HEK293 (cell line): ENCODE results near the gene MEGF8.
A peak's percentile ranks its signal among the peaks of the same experiment; 100 is the strongest.

Experiments
- BCL11A ChIP-seq: fragments of 450-650 bp; formaldehyde crosslinking; IDR thresholded peaks from 2 replicates; pipeline ENCODE4 v1.5.1; 2016; ENCODE audit warnings: low read depth, missing biosample characterization, missing genetic modification characterization
- BCL11B ChIP-seq: fragments of 450-650 bp; formaldehyde crosslinking; IDR thresholded peaks from 2 replicates; pipeline ENCODE4 v1.5.1; 2016; ENCODE audit warnings: low read depth, missing biosample characterization, missing genetic modification characterization
- CTCF ChIP-seq: fragments of 450-650 bp; formaldehyde crosslinking; IDR thresholded peaks from 2 replicates; pipeline ENCODE4 v1.5.1; 2016; ENCODE audit warnings: missing biosample characterization, missing genetic modification characterization
- FEZF1 ChIP-seq: fragments of 450-650 bp; formaldehyde crosslinking; IDR thresholded peaks from 2 replicates; pipeline ENCODE4 v1.5.1; 2016; ENCODE audit warnings: missing biosample characterization, missing genetic modification characterization
- GFI1B ChIP-seq: fragments of 450-650 bp; formaldehyde crosslinking; IDR thresholded peaks from 2 replicates; pipeline ENCODE4 v1.5.1; 2016; ENCODE audit warnings: missing biosample characterization, missing genetic modification characterization
- GLIS2 ChIP-seq: fragments of 450-650 bp; formaldehyde crosslinking; IDR thresholded peaks from 2 replicates; pipeline ENCODE4 v1.5.1; 2016; ENCODE audit warnings: missing biosample characterization, missing genetic modification characterization
- KLF17 ChIP-seq: fragments of 450-650 bp; formaldehyde crosslinking; IDR thresholded peaks from 2 replicates; pipeline ENCODE4 v1.5.1; 2016; ENCODE audit warnings: missing biosample characterization, missing genetic modification characterization
- KLF7 ChIP-seq: fragments of 450-650 bp; formaldehyde crosslinking; IDR thresholded peaks from 2 replicates; pipeline ENCODE4 v1.5.1; 2016; ENCODE audit warnings: missing biosample characterization, missing genetic modification characterization, borderline replicate concordance
- KLF9 ChIP-seq: fragments of 450-650 bp; formaldehyde crosslinking; IDR thresholded peaks from 2 replicates; pipeline ENCODE4 v1.5.1; 2016; ENCODE audit warnings: missing biosample characterization, missing genetic modification characterization, low read depth
- SCRT2 ChIP-seq: fragments of 450-650 bp; formaldehyde crosslinking; IDR thresholded peaks from 2 replicates; pipeline ENCODE4 v1.5.1; 2016; ENCODE audit warnings: missing biosample characterization, missing genetic modification characterization
- YY1 ChIP-seq: fragments of 450-650 bp; formaldehyde crosslinking; IDR thresholded peaks from 2 replicates; pipeline ENCODE4 v1.5.1; 2018; ENCODE audit warnings: missing biosample characterization, missing genetic modification characterization
- ZBTB1 ChIP-seq: fragments of 450-650 bp; formaldehyde crosslinking; IDR thresholded peaks from 2 replicates; pipeline ENCODE4 v1.5.1; 2016; ENCODE audit warnings: missing biosample characterization, missing genetic modification characterization
- ZBTB21 ChIP-seq: fragments of 450-650 bp; formaldehyde crosslinking; IDR thresholded peaks from 2 replicates; pipeline ENCODE4 v1.5.1; 2017; ENCODE audit warnings: missing biosample characterization, missing genetic modification characterization
- ZNF133 ChIP-seq: fragments of 450-650 bp; formaldehyde crosslinking; IDR thresholded peaks from 2 replicates; pipeline ENCODE4 v1.5.1; 2016; ENCODE audit warnings: missing biosample characterization, missing genetic modification characterization
- ZNF140 ChIP-seq: fragments of 450-650 bp; formaldehyde crosslinking; IDR thresholded peaks from 2 replicates; pipeline ENCODE4 v1.5.1; 2016; ENCODE audit warnings: missing biosample characterization, missing genetic modification characterization
- ZNF146 ChIP-seq: fragments of 450-650 bp; formaldehyde crosslinking; IDR thresholded peaks from 2 replicates; pipeline ENCODE4 v1.5.1; 2016; ENCODE audit warnings: missing biosample characterization, missing genetic modification characterization
- ZNF157 ChIP-seq: fragments of 450-650 bp; formaldehyde crosslinking; IDR thresholded peaks from 2 replicates; pipeline ENCODE4 v1.5.1; 2016; ENCODE audit warnings: missing biosample characterization, missing genetic modification characterization
- ZNF221 ChIP-seq: fragments of 450-650 bp; formaldehyde crosslinking; IDR thresholded peaks from 2 replicates; pipeline ENCODE4 v1.5.1; 2017; ENCODE audit warnings: missing biosample characterization, missing genetic modification characterization, borderline replicate concordance
- ZNF335 ChIP-seq: fragments of 450-650 bp; formaldehyde crosslinking; conservative IDR thresholded peaks from 2 replicates; pipeline ENCODE4 v1.5.1; 2016; ENCODE audit warnings: missing biosample characterization, missing genetic modification characterization
- ZNF449 ChIP-seq: fragments of 450-650 bp; formaldehyde crosslinking; IDR thresholded peaks from 2 replicates; pipeline ENCODE4 v1.5.1; 2017; ENCODE audit warnings: missing biosample characterization, mild to moderate bottlenecking, missing genetic modification characterization, moderate library complexity
- ZNF530 ChIP-seq: fragments of 450-650 bp; formaldehyde crosslinking; IDR thresholded peaks from 2 replicates; pipeline ENCODE4 v1.5.1; 2016; ENCODE audit warnings: low read depth, missing biosample characterization, missing genetic modification characterization
- ZNF544 ChIP-seq: fragments of 450-650 bp; formaldehyde crosslinking; IDR thresholded peaks from 2 replicates; pipeline ENCODE4 v1.5.0; 2017; ENCODE audit warnings: missing biosample characterization, missing genetic modification characterization
- ZNF555 ChIP-seq: fragments of 450-650 bp; formaldehyde crosslinking; conservative IDR thresholded peaks from 2 replicates; pipeline ENCODE4 v1.5.1; 2017; ENCODE audit warnings: missing biosample characterization, mild to moderate bottlenecking, missing genetic modification characterization, inconsistent platforms
- ZNF623 ChIP-seq: fragments of 450-650 bp; formaldehyde crosslinking; IDR thresholded peaks from 2 replicates; pipeline ENCODE4 v1.5.1; 2016; ENCODE audit warnings: missing biosample characterization, missing genetic modification characterization
- ZNF629 ChIP-seq: fragments of 450-650 bp; formaldehyde crosslinking; IDR thresholded peaks from 2 replicates; pipeline ENCODE4 v1.5.1; 2017; ENCODE audit warnings: missing biosample characterization, missing genetic modification characterization
- ZNF664 ChIP-seq: fragments of 450-650 bp; formaldehyde crosslinking; IDR thresholded peaks from 2 replicates; pipeline ENCODE4 v1.5.1; 2016; ENCODE audit warnings: missing biosample characterization, missing genetic modification characterization
- ZNF76 ChIP-seq: fragments of 450-650 bp; formaldehyde crosslinking; IDR thresholded peaks from 2 replicates; pipeline ENCODE4; 2016; ENCODE audit warnings: low read depth, missing biosample characterization, missing genetic modification characterization, borderline replicate concordance
- ZNF837 ChIP-seq: fragments of 450-650 bp; formaldehyde crosslinking; IDR thresholded peaks from 2 replicates; pipeline ENCODE4 v1.5.1; 2016; ENCODE audit warnings: missing biosample characterization, missing genetic modification characterization
- ZSCAN4 ChIP-seq: fragments of 450-650 bp; formaldehyde crosslinking; IDR thresholded peaks from 2 replicates; pipeline ENCODE4 v1.5.1; 2017; ENCODE audit warnings: missing biosample characterization, missing genetic modification characterization
- ZSCAN5A ChIP-seq: fragments of 450-650 bp; formaldehyde crosslinking; IDR thresholded peaks from 2 replicates; pipeline ENCODE4 v1.5.1; 2016; ENCODE audit warnings: missing biosample characterization, missing genetic modification characterization
- TF ChIP-seq, protein P1 (sequence below): fragments of 450-650 bp; formaldehyde crosslinking; IDR thresholded peaks from 2 replicates; pipeline ENCODE4 v1.5.1; 2016; ENCODE audit warnings: missing biosample characterization, missing genetic modification characterization, low read depth

MEGF8 gene

DNA sequence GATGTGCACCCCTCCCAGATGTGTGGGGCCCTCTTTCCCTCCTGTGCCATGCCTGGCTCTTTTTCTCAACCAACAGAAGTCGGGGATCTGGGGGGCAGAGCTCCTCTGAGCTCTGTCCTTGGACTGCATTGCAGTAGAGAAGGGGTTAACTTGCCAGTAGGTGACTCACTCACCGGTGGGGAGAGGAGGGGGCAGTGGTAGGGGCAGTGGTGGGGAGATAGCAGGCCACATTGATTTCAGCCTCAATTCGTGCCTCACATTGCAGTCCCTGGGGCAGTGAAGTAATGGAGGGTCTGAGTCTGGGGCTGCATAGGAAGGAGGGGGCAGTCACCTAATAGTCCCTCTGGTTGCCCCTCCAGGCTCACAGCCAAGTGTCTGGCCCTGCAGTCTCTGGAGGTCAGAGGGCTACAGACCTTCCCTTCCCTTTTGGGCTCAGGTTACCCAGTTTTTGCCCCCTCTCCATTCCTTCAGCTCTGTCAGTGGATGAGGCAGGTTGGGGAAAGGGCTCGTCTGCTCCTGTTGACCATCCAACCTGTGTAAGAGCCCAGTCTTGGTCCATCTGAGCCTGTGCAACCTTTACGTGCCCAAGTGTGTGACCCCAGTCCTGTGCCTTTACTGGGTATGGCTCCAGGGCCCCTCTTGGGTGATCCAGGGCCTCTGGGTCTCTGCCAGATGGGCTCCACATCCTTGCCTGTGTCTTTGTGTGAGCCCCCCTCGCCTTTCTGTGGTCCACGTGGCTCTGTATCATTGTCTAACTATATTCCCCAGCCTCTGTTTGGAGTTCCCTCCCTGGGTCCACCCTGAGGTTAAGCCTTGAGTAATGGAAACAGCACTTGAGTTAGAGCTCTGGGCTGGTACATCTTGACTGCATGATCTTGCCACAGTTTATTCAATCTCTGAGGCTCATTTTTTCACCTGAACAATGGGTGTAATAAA lies 43.3 kb upstream of the MEGF8 start (continued):
- TF ChIP-seq ZBTB21 (tag by site-specific recombination), result peak; percentile 68; the same call in 1 of the 2 replicates
- 0 out of 2 replicates have a peak, but pooled peaks have one; percentile 18 for TF ChIP-seq KLF9
- no peak for TF ChIP-seq ZNF555 (tag by site-specific recombination)
- TF ChIP-seq BCL11B, result peak; percentile 9; the same call in 1 of the 2 replicates
- no peak for TF ChIP-seq FEZF1 (tag by site-specific recombination)
- no peak for TF ChIP-seq KLF7 (tag by site-specific recombination)
- no peak for TF ChIP-seq ZSCAN4
- no peak for TF ChIP-seq GFI1B (tag by site-specific recombination)
- no peak for TF ChIP-seq ZNF133 (tag by site-specific recombination)
- no peak for TF ChIP-seq GLIS2 (tag by site-specific recombination)
- no peak for TF ChIP-seq ZNF146
- no peak for TF ChIP-seq CTCF (tag by site-specific recombination)
- peak; percentile 53; the same call in 1 of the 2 replicates for TF ChIP-seq ZNF629 (tag by site-specific recombination)
- peak; percentile 92 for TF ChIP-seq ZNF335
- no peak for TF ChIP-seq SCRT2 (tag by site-specific recombination)
- no peak for TF ChIP-seq ZNF544 (tag by site-specific recombination)
- TF ChIP-seq ZNF221 (tag by site-specific recombination), result no peak
- TF ChIP-seq ZNF449 (tag by site-specific recombination), result no peak
- no peak for TF ChIP-seq ZNF837 (tag by site-specific recombination)
- TF ChIP-seq ZNF530 (tag by site-specific recombination), result no peak
- peak; percentile 6; the same call in 1 of the 2 replicates for TF ChIP-seq ZNF623 (tag by site-specific recombination)
- TF ChIP-seq ZNF157 (tag by site-specific recombination), result no peak
- no peak for TF ChIP-seq ZSCAN5A (tag by site-specific recombination)
- TF ChIP-seq ZNF76, result no peak; the same call in 1 of the 2 replicates
- no peak for TF ChIP-seq ZBTB1
- TF ChIP-seq ZNF140, result no peak
- TF ChIP-seq BCL11A (tag by site-specific recombination), result peak; percentile 85
- no peak for TF ChIP-seq YY1
- TF ChIP-seq KLF17 (tag by site-specific recombination), result peak; percentile 96
- TF ChIP-seq, protein P1, sequence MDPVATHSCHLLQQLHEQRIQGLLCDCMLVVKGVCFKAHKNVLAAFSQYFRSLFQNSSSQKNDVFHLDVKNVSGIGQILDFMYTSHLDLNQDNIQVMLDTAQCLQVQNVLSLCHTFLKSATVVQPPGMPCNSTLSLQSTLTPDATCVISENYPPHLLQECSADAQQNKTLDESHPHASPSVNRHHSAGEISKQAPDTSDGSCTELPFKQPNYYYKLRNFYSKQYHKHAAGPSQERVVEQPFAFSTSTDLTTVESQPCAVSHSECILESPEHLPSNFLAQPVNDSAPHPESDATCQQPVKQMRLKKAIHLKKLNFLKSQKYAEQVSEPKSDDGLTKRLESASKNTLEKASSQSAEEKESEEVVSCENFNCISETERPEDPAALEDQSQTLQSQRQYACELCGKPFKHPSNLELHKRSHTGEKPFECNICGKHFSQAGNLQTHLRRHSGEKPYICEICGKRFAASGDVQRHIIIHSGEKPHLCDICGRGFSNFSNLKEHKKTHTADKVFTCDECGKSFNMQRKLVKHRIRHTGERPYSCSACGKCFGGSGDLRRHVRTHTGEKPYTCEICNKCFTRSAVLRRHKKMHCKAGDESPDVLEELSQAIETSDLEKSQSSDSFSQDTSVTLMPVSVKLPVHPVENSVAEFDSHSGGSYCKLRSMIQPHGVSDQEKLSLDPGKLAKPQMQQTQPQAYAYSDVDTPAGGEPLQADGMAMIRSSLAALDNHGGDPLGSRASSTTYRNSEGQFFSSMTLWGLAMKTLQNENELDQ (tag by site-specific recombination), result no peak
- TF ChIP-seq ZNF664 (tag by site-specific recombination), result no peak
